Measurements from ENCODE around the gene ANLN. TPM values are rescaled to one million over a fixed set of nuclear protein-coding genes. Genes with fewer than 3 reads are reported as not detected.
A peak's percentile ranks its signal among the peaks of the same experiment; 100 is the strongest.
"Not testable (repeated sequence)": the region's sequence is repeated elsewhere in the genome, so short reads cannot be mapped to it uniquely, and the experiment has no call there.

ANLN gene
- total and polyA plus RNA-seq, 12 donors, result 0.20 to 25.5 (median 2.4) TPM

- Histone ChIP-seq H3K9me3 (replicated peaks in 1 of 3) (no peaks in the 10 kb centered on the region), H3K36me3 (replicated peaks in 1 of 2) (no peaks in the 10 kb centered on the region), H3K4me3 (no peak overlapping the region), H3K4me1 (replicated peaks in 1 of 2) (no peaks in the 10 kb centered on the region), H3K27me3 (no peaks in the 10 kb centered on the region), H3K27ac (no peak overlapping the region)
- intact Hi-C loops (cut with DNase I), result loop anchor here (5.0 to 10.0 kb wide), 4 partner anchors 184 to 709 kb away; no protein-coding TSS in a partner anchor
- peak in 4 of 7 donors; percentile 13 to 43 (median 29) for DNase-seq
- WGBS, 4 donors, result 20 to 30% (median 26%) methylated on average over 4 of the region's 4 CpGs
- TF ChIP-seq CTCF (IDR thresholded peaks at IDR 0.05) (peak; percentile 29 to 85 (median 78)), POLR2A (IDR thresholded peaks at IDR 0.05) (no peak)
Observed at GRCh38 chr7:36487756-36488336, 98.2 kb downstream of the ANLN start.

DNA sequence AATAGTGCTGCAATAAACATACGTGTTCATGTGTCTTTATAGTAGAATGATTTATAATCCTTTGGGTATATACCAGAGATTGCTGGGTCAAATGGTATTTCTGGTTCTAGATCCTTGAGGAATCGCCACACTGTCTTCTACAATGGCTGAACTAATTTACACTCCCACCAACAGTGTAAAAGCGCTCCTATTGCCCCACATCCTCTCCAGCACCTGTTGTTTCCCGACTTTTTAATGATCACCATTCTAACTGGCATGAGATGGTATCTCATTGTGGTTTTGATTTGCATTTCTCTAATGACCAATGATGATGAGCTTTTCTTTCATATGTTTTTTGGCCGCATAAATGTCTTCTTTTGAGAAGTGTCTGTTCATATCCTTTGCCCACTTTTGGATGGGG lies 99.0 kb downstream of the ANLN start:
- H3K36me3 ChIP-seq (replicated peaks in 1 of 2); H3K27ac ChIP-seq; H3K27me3 ChIP-seq; H3K4me1 ChIP-seq (replicated peaks in 1 of 2); DNase-seq; H3K9me3 ChIP-seq (replicated peaks in 1 of 3); H3K4me3 ChIP-seq: not testable (repeated sequence)
- intact Hi-C loops (cut with DNase I), result loop anchor here (5.0 to 10.0 kb wide), 4 partner anchors 184 to 709 kb away; no protein-coding TSS in a partner anchor
- WGBS, 4 donors, result 87 to 91% (median 90%) methylated on average over 5 of the region's 5 CpGs

GRCh38 chr7:36490419-36490830 lies 100.8 kb downstream of the ANLN start:
- no peak overlapping the region for H3K27ac ChIP-seq
- H3K9me3 ChIP-seq (replicated peaks in 1 of 3), result no peaks in the 10 kb centered on the region
- no peak for DNase-seq
- H3K36me3 ChIP-seq (replicated peaks in 1 of 2), result no peaks in the 10 kb centered on the region
- TF ChIP-seq POLR2A (IDR thresholded peaks at IDR 0.05) (no peak), CTCF (IDR thresholded peaks at IDR 0.05) (no peak)
- H3K4me1 ChIP-seq (replicated peaks in 1 of 2), result no peaks in the 10 kb centered on the region
- 41 to 62% (median 46%) methylated on average over 3 of the region's 3 CpGs for WGBS, 4 donors
- intact Hi-C loops (cut with DNase I), result no loop called here
- no peaks in the 10 kb centered on the region for H3K27me3 ChIP-seq
- no peak overlapping the region for H3K4me3 ChIP-seq

GRCh38 chr7:36491317-36491716 lies 101.7 kb downstream of the ANLN start:
- H3K9me3 ChIP-seq (replicated peaks in 1 of 3), result no peaks in the 10 kb centered on the region
- TF ChIP-seq CTCF (IDR thresholded peaks at IDR 0.05) (no peak), POLR2A (IDR thresholded peaks at IDR 0.05) (no peak)
- no peaks in the 10 kb centered on the region for H3K36me3 ChIP-seq (replicated peaks in 1 of 2)
- no peak overlapping the region for H3K27ac ChIP-seq
- H3K27me3 ChIP-seq, result no peaks in the 10 kb centered on the region
- no peak for DNase-seq
- no peaks in the 10 kb centered on the region for H3K4me1 ChIP-seq (replicated peaks in 1 of 2)
- WGBS, 4 donors, result 79 to 89% (median 86%) methylated on average over 3 of the region's 3 CpGs
- H3K4me3 ChIP-seq, result no peak overlapping the region
- intact Hi-C loops (cut with DNase I), result no loop called here

- H3K36me3 ChIP-seq (replicated peaks in 1 of 2), result no peaks in the 10 kb centered on the region
- H3K9me3 ChIP-seq (replicated peaks in 1 of 3), result no peaks in the 10 kb centered on the region
- DNase-seq, result no peak
- intact Hi-C loops (cut with DNase I), result no loop called here
- WGBS, 4 donors, result 80 to 94% (median 89%) methylated on average over 6 of the region's 6 CpGs
- TF ChIP-seq CTCF (IDR thresholded peaks at IDR 0.05), result no peak
- TF ChIP-seq POLR2A (IDR thresholded peaks at IDR 0.05), result no peak
- H3K27me3 ChIP-seq, result no peaks in the 10 kb centered on the region
- no peaks in the 10 kb centered on the region for H3K4me1 ChIP-seq (replicated peaks in 1 of 2)
- H3K4me3 ChIP-seq, result no peak overlapping the region
- no peak overlapping the region for H3K27ac ChIP-seq
Observed at GRCh38 chr7:36496576-36496975, 106.9 kb downstream of the ANLN start.

DNA sequence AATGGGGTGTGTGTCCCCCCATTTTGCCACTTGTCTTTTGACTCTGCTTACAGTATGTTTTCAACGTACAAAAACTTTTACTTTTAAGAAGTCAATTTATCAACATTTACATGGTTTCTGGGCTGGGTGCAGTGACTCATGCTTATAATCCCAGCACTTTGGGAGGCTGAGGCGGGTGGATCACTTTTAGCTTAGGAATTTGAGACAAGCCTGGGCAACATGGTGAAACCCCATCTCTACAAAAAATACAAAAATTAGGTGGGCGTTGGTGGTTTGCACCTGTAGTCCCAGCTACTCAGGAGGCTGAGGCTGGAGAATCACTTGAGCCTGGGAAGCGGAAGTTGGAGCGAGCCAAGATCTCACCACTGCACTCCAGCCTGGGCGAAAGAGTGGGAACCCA lies 107.5 kb downstream of the ANLN start:
- H3K4me1 ChIP-seq (replicated peaks in 1 of 2); H3K27me3 ChIP-seq; H3K27ac ChIP-seq; H3K36me3 ChIP-seq (replicated peaks in 1 of 2); H3K9me3 ChIP-seq (replicated peaks in 1 of 3); DNase-seq; intact Hi-C loops (cut with DNase I); H3K4me3 ChIP-seq: not testable (repeated sequence)
- WGBS, 4 donors, result 85 to 90% (median 88%) methylated on average over 6 of the region's 6 CpGs
